Measurements from ENCODE around the gene MINDY4.

The MINDY4 gene

GRCh38 chr7:30771174-30771879, at the start of gene MINDY4:
Gene MINDY4, plus strand, starts transcription at chr7:30771417. Its CDS starts 77 bp downstream, at chr7:30771494.
- TF ChIP-seq TEAD4 (IDR thresholded peaks at IDR 0.05) = no peak
- TF ChIP-seq NFIC (IDR thresholded peaks at IDR 0.05) = no peak
- no peak for TF ChIP-seq TCF12 (IDR thresholded peaks at IDR 0.05; ENCODE audit: low read depth)
- TF ChIP-seq EP300 (IDR thresholded peaks at IDR 0.05; ENCODE audit: borderline replicate concordance) = no peak
- peak; percentile 88 for TF ChIP-seq YY1 (IDR thresholded peaks at IDR 0.05; ENCODE audit: low read depth)
- TF ChIP-seq EGR1 (IDR thresholded peaks at IDR 0.05) = no peak
- peak; percentile 95 for TF ChIP-seq ZBTB7A (IDR thresholded peaks at IDR 0.05; ENCODE audit: low read depth)
- no peak for TF ChIP-seq USF1 (IDR thresholded peaks at IDR 0.05)
- TF ChIP-seq FOXM1 (IDR thresholded peaks at IDR 0.05; ENCODE audit: borderline replicate concordance, low read depth) = no peak; the same call in 1 of the 2 replicates
- peak; percentile 69 for TF ChIP-seq CREB1 (IDR thresholded peaks at IDR 0.05; ENCODE audit: low read depth)
- TF ChIP-seq CEBPB (IDR thresholded peaks at IDR 0.05) = no peak
- no peak for TF ChIP-seq REST (IDR thresholded peaks at IDR 0.05; ENCODE audit: low read depth)
- TF ChIP-seq MAX (IDR thresholded peaks at IDR 0.05) = peak; percentile 47; the same call in 1 of the 2 replicates
- TF ChIP-seq TAF1 (IDR thresholded peaks at IDR 0.05; ENCODE audit: low read depth) = peak; percentile 32
- TF ChIP-seq RAD21 (IDR thresholded peaks at IDR 0.05; ENCODE audit: low read depth) = no peak

GRCh38 chr7:30722187-30722586, 49.0 kb upstream of the MINDY4 start:
- TF ChIP-seq CEBPB (IDR thresholded peaks at IDR 0.05) = no peak
- TF ChIP-seq CREB1 (IDR thresholded peaks at IDR 0.05; ENCODE audit: low read depth) = no peak
- no peak for TF ChIP-seq YY1 (IDR thresholded peaks at IDR 0.05; ENCODE audit: low read depth)
- no peak for TF ChIP-seq FOXM1 (IDR thresholded peaks at IDR 0.05; ENCODE audit: borderline replicate concordance, low read depth)
- TF ChIP-seq TAF1 (IDR thresholded peaks at IDR 0.05; ENCODE audit: low read depth) = no peak

- TF ChIP-seq REST (IDR thresholded peaks at IDR 0.05; ENCODE audit: low read depth) (no peak), TEAD4 (IDR thresholded peaks at IDR 0.05) (no peak), MAX (IDR thresholded peaks at IDR 0.05) (no peak)
Observed at GRCh38 chr7:30722671-30723070, 48.5 kb upstream of the MINDY4 start.

GRCh38 chr7:30723776-30724175, 47.4 kb upstream of the MINDY4 start:
- TF ChIP-seq CREB1 (IDR thresholded peaks at IDR 0.05; ENCODE audit: low read depth) = no peak
- TF ChIP-seq YY1 (IDR thresholded peaks at IDR 0.05; ENCODE audit: low read depth) = no peak
- no peak for TF ChIP-seq REST (IDR thresholded peaks at IDR 0.05; ENCODE audit: low read depth)
- no peak for TF ChIP-seq CEBPB (IDR thresholded peaks at IDR 0.05)
- TF ChIP-seq FOXM1 (IDR thresholded peaks at IDR 0.05; ENCODE audit: borderline replicate concordance, low read depth) = no peak
- no peak for TF ChIP-seq NFIC (IDR thresholded peaks at IDR 0.05)
- no peak for TF ChIP-seq MAX (IDR thresholded peaks at IDR 0.05)

GRCh38 chr7:30726296-30727006, 44.8 kb upstream of the MINDY4 start:
- TF ChIP-seq MAX (IDR thresholded peaks at IDR 0.05) = no peak
- no peak for TF ChIP-seq TAF1 (IDR thresholded peaks at IDR 0.05; ENCODE audit: low read depth)
- TF ChIP-seq FOXM1 (IDR thresholded peaks at IDR 0.05; ENCODE audit: borderline replicate concordance, low read depth) = no peak
- TF ChIP-seq CEBPB (IDR thresholded peaks at IDR 0.05) = no peak
